Prostate gland (tissue), 2 donors: Measurements from ENCODE around the gene CLDN17.

Source experiments
- POLR2AphosphoS5 ChIP-seq: sonication (generic); formaldehyde crosslinking; IDR thresholded peaks from one replicate; pipeline ENCODE4 v1.6.1; 2017; ENCODE audit warnings: antibody characterized with exemption
- TF ChIP-seq, protein P1 (sequence below), 4 experiments: fragments of 200-600 bp in 2 of 4; fragments of 450-650 bp in 2 of 4; sonication (generic) in 2 of 4; IDR thresholded peaks; 1 replicate in 3 of 4; 2 replicates in 1 of 4; pipeline ENCODE4 v1.5.1; 2016 to 2019; ENCODE audit warnings: antibody characterized with exemption in 4 of 4, mild to moderate bottlenecking in 2 of 4, moderate library complexity in 2 of 4

DNA sequence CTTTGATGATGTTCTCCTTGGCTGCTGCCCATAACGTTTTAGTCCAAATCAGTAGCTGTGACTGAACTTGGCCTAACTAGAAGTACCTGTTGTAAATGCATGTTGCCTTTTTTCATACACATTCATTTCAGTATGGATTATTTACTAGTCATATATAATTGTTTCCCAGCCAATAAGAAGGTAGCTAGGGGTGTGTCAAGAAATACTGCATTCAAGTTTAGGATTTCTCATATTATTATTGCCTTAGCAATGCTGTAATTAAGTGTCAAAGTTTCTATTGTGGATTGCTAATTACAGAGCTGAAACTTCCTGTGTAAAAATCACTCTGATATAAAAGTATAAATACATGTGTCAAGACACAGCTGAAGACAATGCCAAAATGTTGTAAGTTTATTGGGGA lies at the start of gene CLDN17:
- TF ChIP-seq POLR2AphosphoS5 = no peak
- TF ChIP-seq, protein P1, sequence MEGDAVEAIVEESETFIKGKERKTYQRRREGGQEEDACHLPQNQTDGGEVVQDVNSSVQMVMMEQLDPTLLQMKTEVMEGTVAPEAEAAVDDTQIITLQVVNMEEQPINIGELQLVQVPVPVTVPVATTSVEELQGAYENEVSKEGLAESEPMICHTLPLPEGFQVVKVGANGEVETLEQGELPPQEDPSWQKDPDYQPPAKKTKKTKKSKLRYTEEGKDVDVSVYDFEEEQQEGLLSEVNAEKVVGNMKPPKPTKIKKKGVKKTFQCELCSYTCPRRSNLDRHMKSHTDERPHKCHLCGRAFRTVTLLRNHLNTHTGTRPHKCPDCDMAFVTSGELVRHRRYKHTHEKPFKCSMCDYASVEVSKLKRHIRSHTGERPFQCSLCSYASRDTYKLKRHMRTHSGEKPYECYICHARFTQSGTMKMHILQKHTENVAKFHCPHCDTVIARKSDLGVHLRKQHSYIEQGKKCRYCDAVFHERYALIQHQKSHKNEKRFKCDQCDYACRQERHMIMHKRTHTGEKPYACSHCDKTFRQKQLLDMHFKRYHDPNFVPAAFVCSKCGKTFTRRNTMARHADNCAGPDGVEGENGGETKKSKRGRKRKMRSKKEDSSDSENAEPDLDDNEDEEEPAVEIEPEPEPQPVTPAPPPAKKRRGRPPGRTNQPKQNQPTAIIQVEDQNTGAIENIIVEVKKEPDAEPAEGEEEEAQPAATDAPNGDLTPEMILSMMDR (IDR thresholded peaks at IDR 0.05) = no peak
